Left lung (tissue), 10 donors: ENCODE data around the gene HOXC5. TPM values are rescaled to one million over a fixed set of nuclear protein-coding genes. Genes with fewer than 3 reads are reported as not detected.

Experiments used
- ATAC-seq: fragments of 200-7000 bp; cut with Tn5 transposase; one replicate; pipeline ENCODE4 v1.9.1; 2020; ENCODE audit warnings: moderate library complexity
- DNase-seq, 4 donors: peaks; one replicate each; pipeline ENCODE4 v3.0.0-alpha.2; 2013 to 2020
- H3K27ac ChIP-seq, 2 donors: fragments of 200-600 bp; sonication (generic) in 1 of 2; one replicate each; pipeline versions ENCODE4 v1.5.0 to v1.8.0; 2020 to 2021
- H3K27me3 ChIP-seq, 2 donors: fragments of 200-600 bp; sonication (generic) in 1 of 2; one replicate each; pipeline versions ENCODE4 v1.5.0 to v1.8.0; 2020 to 2021
- H3K36me3 ChIP-seq, 2 donors: fragments of 200-600 bp; sonication (generic) in 1 of 2; one replicate each; pipeline versions ENCODE4 v1.5.0 to v1.8.0; 2020 to 2021
- H3K4me1 ChIP-seq, 2 donors: fragments of 200-600 bp; one replicate each; pipeline ENCODE4 v1.8.0; 2021
- H3K4me3 ChIP-seq, 2 donors: fragments of 200-600 bp; sonication (generic) in 1 of 2; one replicate each; pipeline versions ENCODE4 v1.5.0 to v1.8.0; 2020 to 2021; ENCODE audit warnings: mild to moderate bottlenecking in 1 of 2
- H3K9me3 ChIP-seq, 2 donors: fragments of 200-600 bp; sonication (generic) in 1 of 2; one replicate each; pipeline versions ENCODE4 v1.5.0 to v1.8.0; 2020 to 2021
- intact Hi-C, 2 donors: fragments of 100-400 bp; cut with DNase I; formaldehyde crosslinking; loops; one replicate each; pipeline versions ENCODE4 v1.11.2 to v1.14.2; 2022
- polyA plus RNA-seq, 6 donors: library from polyadenylated mRNA; unstranded; fragments of 120-200 nt; gene quantifications; one replicate each; pipeline ENCODE4 v1.2.1, GENCODE V29; 2013; ENCODE audit not compliant: insufficient read length in 6 of 6
- total RNA-seq, 2 donors: library from RNA; stranded (reverse); fragmentation: NEBNext Ultra II Directional; extraction: Animal tissue kit (Norgen Biotek cat#: 25700); gene quantifications; one replicate each; pipeline ENCODE4 v1.2.1, GENCODE V29; 2021
- TF ChIP-seq, protein P1 (sequence below), 2 donors: fragments of 200-600 bp; sonication (generic) in 1 of 2; IDR thresholded peaks; one replicate each; pipeline versions ENCODE4 v1.5.0 to v1.8.0; 2021; ENCODE audit warnings: antibody characterized with exemption in 2 of 2
- donor health status: DM: no; HTN: yes; CAD: no.
- donor health status: DM: no; HTN: no; CAD: no.

The HOXC5 gene
- total and polyA plus RNA-seq, 8 donors: 0.11 to 0.38 (median 0.28) TPM

- DNase-seq: peak in 1 of 4 donors; percentile 48
- H3K4me1 ChIP-seq: peaks cover 3 to 26% of the 10 kb centered on the region in 2 donors
- intact Hi-C loops: no loop called here
- ATAC-seq: no peak
- H3K9me3 ChIP-seq: no peaks in the 10 kb centered on the region
- H3K27ac ChIP-seq: no peak overlapping the region
- H3K4me3 ChIP-seq: no peak overlapping the region
- H3K36me3 ChIP-seq: no peaks in the 10 kb centered on the region
- TF ChIP-seq, protein P1, sequence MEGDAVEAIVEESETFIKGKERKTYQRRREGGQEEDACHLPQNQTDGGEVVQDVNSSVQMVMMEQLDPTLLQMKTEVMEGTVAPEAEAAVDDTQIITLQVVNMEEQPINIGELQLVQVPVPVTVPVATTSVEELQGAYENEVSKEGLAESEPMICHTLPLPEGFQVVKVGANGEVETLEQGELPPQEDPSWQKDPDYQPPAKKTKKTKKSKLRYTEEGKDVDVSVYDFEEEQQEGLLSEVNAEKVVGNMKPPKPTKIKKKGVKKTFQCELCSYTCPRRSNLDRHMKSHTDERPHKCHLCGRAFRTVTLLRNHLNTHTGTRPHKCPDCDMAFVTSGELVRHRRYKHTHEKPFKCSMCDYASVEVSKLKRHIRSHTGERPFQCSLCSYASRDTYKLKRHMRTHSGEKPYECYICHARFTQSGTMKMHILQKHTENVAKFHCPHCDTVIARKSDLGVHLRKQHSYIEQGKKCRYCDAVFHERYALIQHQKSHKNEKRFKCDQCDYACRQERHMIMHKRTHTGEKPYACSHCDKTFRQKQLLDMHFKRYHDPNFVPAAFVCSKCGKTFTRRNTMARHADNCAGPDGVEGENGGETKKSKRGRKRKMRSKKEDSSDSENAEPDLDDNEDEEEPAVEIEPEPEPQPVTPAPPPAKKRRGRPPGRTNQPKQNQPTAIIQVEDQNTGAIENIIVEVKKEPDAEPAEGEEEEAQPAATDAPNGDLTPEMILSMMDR (IDR thresholded peaks at IDR 0.05): peak in 1 of 2 donors; percentile 19
- H3K27me3 ChIP-seq: peaks cover 97 to 100% of the 10 kb centered on the region in 2 donors
Measured at GRCh38 chr12:53989227-53990113, 43.4 kb upstream of the HOXC5 start.

- Histone ChIP-seq H3K9me3 (no peaks in the 10 kb centered on the region), H3K4me3 (no peak overlapping the region), H3K4me1 (peaks cover 12 to 29% of the 10 kb centered on the region in 2 donors), H3K27ac (no peak overlapping the region), H3K27me3 (peaks cover 100% of the 10 kb centered on the region in 2 donors), H3K36me3 (no peaks in the 10 kb centered on the region)
- ATAC-seq: no peak
- DNase-seq: no peak
- TF ChIP-seq, protein P1 (IDR thresholded peaks at IDR 0.05): no peak
- intact Hi-C loops: no loop called here
Measured at GRCh38 chr12:53990311-53991076, 42.4 kb upstream of the HOXC5 start.

DNA sequence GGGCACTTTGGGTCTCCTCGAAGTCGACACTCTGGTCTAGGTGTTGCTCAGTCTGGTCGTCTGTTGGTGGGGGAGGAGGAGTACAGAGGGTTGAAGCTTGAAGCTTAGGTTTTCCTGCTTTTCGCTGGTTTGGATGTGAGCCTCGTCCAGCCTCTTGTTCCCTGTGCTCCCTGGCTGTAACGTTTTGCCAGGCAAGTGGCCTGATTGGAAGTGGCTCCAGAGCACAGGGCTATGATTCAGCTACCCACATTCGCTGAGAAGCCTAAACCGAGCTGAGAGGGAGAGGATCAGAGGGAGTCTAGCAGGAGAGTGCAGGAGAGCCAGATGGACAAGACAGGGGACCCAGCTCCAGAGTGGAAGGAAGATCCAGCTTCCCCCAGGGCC lies 41.8 kb upstream of the HOXC5 start:
- Histone ChIP-seq H3K4me1 (peaks cover 13 to 31% of the 10 kb centered on the region in 2 donors), H3K9me3 (no peaks in the 10 kb centered on the region), H3K27ac (no peak overlapping the region), H3K4me3 (no peak overlapping the region), H3K36me3 (no peaks in the 10 kb centered on the region), H3K27me3 (peaks cover 100% of the 10 kb centered on the region in 2 donors)
- ATAC-seq (no peak), DNase-seq (no peak)
- intact Hi-C loops: no loop called here
- TF ChIP-seq, protein P1 (IDR thresholded peaks at IDR 0.05): no peak

DNA sequence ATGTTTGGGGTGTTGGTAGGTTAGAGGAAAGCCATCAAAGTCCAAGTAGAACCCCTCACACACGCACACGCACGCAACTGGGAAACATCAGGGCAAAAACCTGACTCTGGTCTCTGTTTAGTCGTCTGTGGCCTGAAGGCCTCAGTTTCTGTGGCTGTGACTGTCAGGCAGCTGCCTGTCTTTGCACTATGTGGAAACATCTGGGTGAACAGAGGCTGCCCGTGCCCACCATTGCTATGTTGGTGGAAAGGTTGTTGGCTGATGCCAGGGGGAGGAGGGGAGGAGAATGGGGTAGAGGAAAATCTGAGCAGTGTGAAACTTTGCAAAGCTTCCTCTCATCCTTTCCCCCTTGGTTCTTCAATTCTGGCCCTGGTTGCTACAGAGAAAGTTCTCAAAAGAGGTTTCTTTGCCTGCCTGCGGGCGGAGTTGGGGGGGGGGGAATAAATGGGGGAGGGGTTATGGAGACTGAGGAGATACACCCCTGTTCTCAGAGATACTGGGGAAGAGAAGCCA lies 40.4 kb upstream of the HOXC5 start:
- DNase-seq (no peak), ATAC-seq (no peak)
- Histone ChIP-seq H3K4me1 (peaks cover 11 to 32% of the 10 kb centered on the region in 2 donors), H3K36me3 (no peaks in the 10 kb centered on the region), H3K27me3 (peaks cover 100% of the 10 kb centered on the region in 2 donors), H3K27ac (no peak overlapping the region), H3K9me3 (no peaks in the 10 kb centered on the region), H3K4me3 (no peak overlapping the region)
- intact Hi-C loops: no loop called here
- TF ChIP-seq, protein P1 (IDR thresholded peaks at IDR 0.05): no peak
